Stimulated activated naive B cell treated with anti-CD40 and anti-IgM and Interleukin-4, amounts not matched to agents 10 μg/mL and 1 μg/mL and 100 μg/mL, for 72 hours (primary cell): Measurements from ENCODE around the gene PAMR1.
"Not testable (repeated sequence)": the region's sequence is repeated elsewhere in the genome, so short reads cannot be mapped to it uniquely, and the experiment has no call there.

Source experiments
- ATAC-seq, 2 donors: fragments of 150-1000 bp; cut with Tn5 transposase; replicated peaks; 2 replicates each; pipeline ENCODE4 v1.10.0; 2021; ENCODE audit warnings: moderate library complexity in 1 of 2
- DNase-seq: peaks from one replicate; pipeline ENCODE4 v3.0.0; 2021
- H3K27ac Mint-ChIP-seq: one replicate; pipeline ENCODE4 v1.8.0; 2022; ENCODE audit warnings: mild to moderate bottlenecking, mixed read lengths
- H3K27me3 Mint-ChIP-seq, 2 donors: one replicate each; pipeline ENCODE4 v1.8.0; 2022; ENCODE audit warnings: mixed read lengths in 2 of 2
- H3K36me3 Mint-ChIP-seq, 2 donors: one replicate each; pipeline ENCODE4 v1.8.0; 2022; ENCODE audit warnings: mixed read lengths in 2 of 2, mild to moderate bottlenecking in 1 of 2
- H3K4me1 Mint-ChIP-seq, 2 donors: one replicate each; pipeline ENCODE4 v1.8.0; 2022; ENCODE audit warnings: mixed read lengths in 2 of 2, mild to moderate bottlenecking in 1 of 2
- H3K4me3 Mint-ChIP-seq, 2 donors: one replicate each; pipeline ENCODE4 v1.8.0; 2022; ENCODE audit warnings: mild to moderate bottlenecking in 2 of 2, mixed read lengths in 2 of 2, moderate library complexity in 1 of 2
- H3K9me3 Mint-ChIP-seq, 2 donors: one replicate each; pipeline ENCODE4 v1.8.0; 2022; ENCODE audit warnings: mixed read lengths in 2 of 2, mild to moderate bottlenecking in 1 of 2

The PAMR1 gene

DNA sequence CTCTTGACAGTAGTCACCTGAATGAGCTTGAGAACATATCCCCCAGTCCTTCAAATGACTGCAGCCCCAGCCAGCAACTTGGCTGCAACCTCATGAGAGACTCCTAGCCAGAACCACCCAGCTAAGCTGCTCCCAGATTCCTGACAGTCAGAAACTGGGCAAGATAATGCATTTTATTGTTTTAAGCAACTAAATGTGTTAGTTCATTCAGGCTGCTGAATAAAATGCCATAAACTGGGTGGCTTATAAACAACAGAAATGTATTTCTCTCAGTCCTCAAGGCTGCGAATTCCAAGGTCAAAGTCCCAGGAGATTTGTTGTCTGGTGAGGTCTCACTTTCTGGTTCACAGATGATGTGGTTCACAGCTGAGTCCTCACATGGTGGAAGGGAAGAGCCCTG lies 5.8 kb upstream of the PAMR1 start:
- no peak for DNase-seq
- no peak overlapping the region for H3K4me3 Mint-ChIP-seq
- ATAC-seq = no peak

DNA sequence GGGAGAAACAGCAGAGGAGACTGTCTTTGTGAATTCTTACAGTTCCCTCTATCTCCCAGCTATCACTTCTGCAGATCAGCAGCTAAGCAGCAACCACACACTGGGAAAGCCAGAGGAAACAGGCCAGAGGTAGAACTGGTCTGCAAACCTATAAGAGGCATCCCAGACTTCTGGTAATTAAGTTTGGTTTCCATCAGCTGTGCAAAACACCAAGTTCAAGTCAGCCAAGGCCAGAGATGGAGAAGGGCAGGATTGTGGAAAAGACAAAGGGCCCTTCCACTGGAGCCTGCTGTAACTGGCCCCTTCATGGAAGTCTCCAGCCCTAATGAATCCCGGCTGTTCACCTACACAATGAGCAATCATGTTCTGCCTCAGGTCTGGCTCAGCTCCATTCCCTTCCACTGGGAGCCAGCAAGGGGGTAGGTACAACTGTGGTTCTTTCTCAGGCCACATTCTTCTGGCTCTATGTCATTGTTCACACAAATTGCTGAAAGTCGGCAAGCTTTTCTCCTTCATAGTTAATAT lies 4.6 kb upstream of the PAMR1 start:
- Mint-ChIP-seq H3K27ac (no peak overlapping the region), H3K9me3 (peaks cover 0 to 1% of the 10 kb centered on the region in 2 donors), H3K4me1 (peaks cover 3 to 7% of the 10 kb centered on the region in 2 donors), H3K36me3 (no peaks in the 10 kb centered on the region), H3K27me3 (peaks cover 42 to 51% of the 10 kb centered on the region in 2 donors), H3K4me3 (no peak overlapping the region)
- no peak for ATAC-seq
- no peak for DNase-seq

More for the DNA sequence above, 5.8 kb upstream of the PAMR1 start:
- no peak overlapping the region for H3K27ac Mint-ChIP-seq
- H3K36me3 Mint-ChIP-seq = no peaks in the 10 kb centered on the region
- peaks cover 0 to 1% of the 10 kb centered on the region in 2 donors for H3K9me3 Mint-ChIP-seq
- H3K4me1 Mint-ChIP-seq = peaks cover 0 to 1% of the 10 kb centered on the region in 2 donors
- peaks cover 34 to 39% of the 10 kb centered on the region in 2 donors for H3K27me3 Mint-ChIP-seq

DNA sequence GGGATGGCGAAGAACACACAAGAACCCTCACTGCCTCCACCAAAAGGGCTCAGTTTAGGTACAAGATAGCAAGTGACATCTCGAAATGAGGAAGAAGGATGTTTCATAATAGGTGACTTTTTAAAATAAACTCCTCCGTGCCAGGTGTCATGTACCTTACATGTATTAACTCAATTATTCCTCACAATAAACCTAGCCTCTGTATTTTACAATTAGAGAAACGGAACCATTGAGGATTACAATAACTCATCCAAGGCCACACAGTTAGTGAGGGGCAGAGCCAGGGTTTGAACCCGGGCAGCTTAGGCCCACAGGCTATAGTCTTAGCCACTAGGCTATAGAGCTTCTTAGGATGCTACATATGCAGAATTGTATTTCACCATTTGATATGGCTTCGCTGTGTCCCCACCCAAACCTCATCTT lies 965 bp upstream of the PAMR1 start:
- no peak for DNase-seq
- H3K4me3 Mint-ChIP-seq = no peak overlapping the region
- ATAC-seq = peak; percentile 30 to 40
- peaks cover 0 to 1% of the 10 kb centered on the region in 2 donors for H3K9me3 Mint-ChIP-seq
- H3K27ac Mint-ChIP-seq = no peak overlapping the region
- H3K27me3 Mint-ChIP-seq = peaks cover 54 to 81% of the 10 kb centered on the region in 2 donors
- peaks cover 3 to 7% of the 10 kb centered on the region in 2 donors for H3K4me1 Mint-ChIP-seq
- H3K36me3 Mint-ChIP-seq = no peaks in the 10 kb centered on the region

DNA sequence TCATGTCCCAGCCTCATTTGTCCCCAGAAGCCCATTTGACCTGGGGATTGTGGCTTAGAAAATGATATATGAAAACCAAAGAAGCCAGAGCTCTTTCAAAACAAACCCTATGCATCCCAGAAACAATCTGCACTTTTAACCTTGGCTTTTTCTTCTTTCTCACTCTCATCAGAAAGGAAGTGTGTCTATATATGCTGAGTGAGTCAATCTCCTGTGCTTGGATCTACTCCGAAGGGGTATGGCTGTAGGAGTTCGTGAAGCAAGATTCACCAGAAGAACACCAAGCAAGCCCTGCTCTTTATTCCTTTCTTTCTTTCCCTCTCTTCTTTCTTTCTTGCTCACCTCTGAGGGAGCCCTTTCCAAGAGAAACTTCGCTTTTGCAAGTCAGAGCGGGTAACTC lies 636 bp downstream of the PAMR1 start:
- no peaks in the 10 kb centered on the region for H3K36me3 Mint-ChIP-seq
- peaks cover 0 to 1% of the 10 kb centered on the region in 2 donors for H3K9me3 Mint-ChIP-seq
- peaks cover 58 to 76% of the 10 kb centered on the region in 2 donors for H3K27me3 Mint-ChIP-seq
- peaks cover 3 to 7% of the 10 kb centered on the region in 2 donors for H3K4me1 Mint-ChIP-seq
- ATAC-seq (no peak), DNase-seq (no peak)
- H3K27ac Mint-ChIP-seq = no peak overlapping the region
- H3K4me3 Mint-ChIP-seq = no peak overlapping the region

DNA sequence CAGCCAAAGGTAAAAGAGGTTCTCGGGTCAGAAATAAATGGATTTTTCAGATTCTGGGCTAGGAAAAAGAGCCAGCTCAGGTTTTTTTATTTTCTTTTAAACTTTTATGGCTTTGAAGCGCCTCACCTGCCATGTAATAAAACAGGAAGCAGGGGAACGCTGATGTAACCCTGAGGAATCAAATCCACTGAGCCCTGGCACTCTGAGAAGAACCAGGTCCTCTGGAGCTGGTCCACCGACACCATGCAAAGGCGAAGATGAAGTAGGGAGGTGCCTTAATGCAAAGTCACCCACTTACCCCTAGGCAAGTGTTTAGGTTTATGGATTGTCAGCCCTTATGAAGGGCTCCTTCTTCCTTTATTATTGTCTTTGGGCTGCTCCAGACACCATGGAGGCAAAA lies 1.6 kb downstream of the PAMR1 start:
- no peak overlapping the region for H3K27ac Mint-ChIP-seq
- ATAC-seq (no peak), DNase-seq (no peak)
- peaks cover 3 to 7% of the 10 kb centered on the region in 2 donors for H3K4me1 Mint-ChIP-seq
- no peaks in the 10 kb centered on the region for H3K36me3 Mint-ChIP-seq
- no peak overlapping the region for H3K4me3 Mint-ChIP-seq
- peaks cover 0 to 1% of the 10 kb centered on the region in 2 donors for H3K9me3 Mint-ChIP-seq
- H3K27me3 Mint-ChIP-seq = peaks cover 57 to 68% of the 10 kb centered on the region in 2 donors

DNA sequence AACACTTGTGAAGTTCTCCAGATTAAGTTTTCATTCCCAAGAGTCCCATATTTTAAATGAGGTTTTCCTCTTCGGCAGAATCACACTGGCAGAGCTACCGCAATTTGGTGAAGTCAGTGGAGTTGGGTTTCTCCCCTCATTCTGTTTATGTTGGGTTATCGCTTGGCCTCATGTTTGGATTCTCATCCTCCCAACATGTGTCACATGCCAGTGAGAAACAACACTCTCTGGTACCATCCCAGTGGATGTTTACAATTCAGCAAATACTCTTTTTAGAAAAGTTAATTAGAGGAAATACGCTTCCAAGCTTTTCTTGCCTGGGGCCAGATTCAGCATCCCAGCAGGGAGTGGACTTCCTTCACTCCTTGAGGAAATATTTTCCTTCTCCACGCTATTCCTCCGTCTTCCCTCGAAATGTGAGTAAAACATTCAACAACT lies 2.1 kb downstream of the PAMR1 start:
- no peak for DNase-seq
- no peaks in the 10 kb centered on the region for H3K36me3 Mint-ChIP-seq
- no peak overlapping the region for H3K4me3 Mint-ChIP-seq
- H3K27me3 Mint-ChIP-seq = peaks cover 63 to 64% of the 10 kb centered on the region in 2 donors
- peaks cover 0 to 1% of the 10 kb centered on the region in 2 donors for H3K9me3 Mint-ChIP-seq
- H3K4me1 Mint-ChIP-seq = peaks cover 3 to 7% of the 10 kb centered on the region in 2 donors
- ATAC-seq = no peak
- H3K27ac Mint-ChIP-seq = no peak overlapping the region

DNA sequence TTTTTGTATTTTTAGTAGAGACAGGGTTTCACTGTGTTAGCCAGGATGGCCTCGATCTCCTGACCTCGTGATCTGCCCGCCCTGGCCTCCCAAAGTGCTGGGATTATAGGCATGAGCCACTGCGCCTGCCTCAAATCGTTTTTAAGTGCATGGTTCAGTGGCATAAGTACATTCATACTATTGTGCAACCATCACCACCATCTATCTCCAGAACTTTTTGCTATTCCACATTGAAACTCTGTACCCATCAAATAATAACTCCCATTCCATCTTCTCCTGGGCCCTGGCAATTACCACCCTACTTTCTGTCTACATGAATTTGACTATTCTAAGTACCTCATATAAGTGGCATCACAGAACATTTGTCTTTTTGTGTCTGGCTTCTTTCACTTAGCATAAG lies 3.3 kb downstream of the PAMR1 start:
- peaks cover 54 to 61% of the 10 kb centered on the region in 2 donors for H3K27me3 Mint-ChIP-seq
- not testable (repeated sequence) for DNase-seq, H3K4me1 Mint-ChIP-seq, H3K27ac Mint-ChIP-seq, H3K9me3 Mint-ChIP-seq, ATAC-seq, H3K36me3 Mint-ChIP-seq, H3K4me3 Mint-ChIP-seq

DNA sequence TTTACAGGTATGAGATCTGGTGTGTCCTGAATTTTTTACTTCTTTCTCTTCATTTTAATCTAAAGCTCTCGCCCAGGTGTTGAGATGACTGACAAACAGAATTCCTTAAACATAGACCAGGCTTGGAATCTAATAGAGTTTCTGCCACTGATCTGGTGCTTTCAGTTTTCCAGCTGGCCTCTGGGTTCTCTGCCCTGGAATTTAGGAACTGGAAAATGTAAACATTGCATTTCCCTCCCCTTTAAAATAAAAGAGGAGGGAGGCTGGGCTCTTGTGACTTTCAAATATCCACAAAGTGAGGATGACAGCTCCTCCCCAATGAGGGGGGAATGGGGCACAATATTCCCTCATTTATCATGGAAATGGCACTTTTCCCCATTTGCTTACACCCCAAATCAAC lies 5.0 kb downstream of the PAMR1 start:
- Mint-ChIP-seq H3K36me3 (no peaks in the 10 kb centered on the region), H3K27me3 (peaks cover 37 to 62% of the 10 kb centered on the region in 2 donors), H3K4me3 (no peak overlapping the region)

DNA sequence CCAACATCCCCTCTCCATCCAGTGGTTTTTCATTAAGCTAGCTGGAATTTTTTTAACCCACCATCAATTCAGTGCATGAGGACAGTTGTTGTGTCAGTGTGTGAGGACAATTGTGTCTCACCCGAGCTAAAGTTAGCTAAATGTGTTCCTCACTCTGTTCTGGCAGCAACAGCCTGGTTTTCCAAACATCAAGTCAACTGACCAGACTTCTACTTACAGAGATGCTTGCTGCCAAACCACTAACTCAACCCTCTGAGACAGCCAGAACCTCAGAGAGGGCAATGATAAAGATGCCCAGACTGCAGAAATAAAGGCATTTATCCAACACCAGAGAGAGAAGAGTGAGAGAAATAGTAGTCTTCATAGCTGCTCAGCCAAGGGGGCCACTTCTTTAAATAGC lies 6.7 kb downstream of the PAMR1 start:
- H3K4me3 Mint-ChIP-seq = no peak overlapping the region
- DNase-seq (no peak), ATAC-seq (no peak)
- H3K9me3 Mint-ChIP-seq = no peaks in the 10 kb centered on the region
- H3K36me3 Mint-ChIP-seq = no peaks in the 10 kb centered on the region
- H3K27me3 Mint-ChIP-seq = peaks cover 22 to 48% of the 10 kb centered on the region in 2 donors
- no peaks in the 10 kb centered on the region for H3K4me1 Mint-ChIP-seq
- H3K27ac Mint-ChIP-seq = no peak overlapping the region

More for the DNA sequence above, 5.0 kb downstream of the PAMR1 start:
- Mint-ChIP-seq H3K27ac (no peak overlapping the region), H3K4me1 (no peaks in the 10 kb centered on the region), H3K9me3 (no peaks in the 10 kb centered on the region)
- DNase-seq (no peak), ATAC-seq (no peak)

DNA sequence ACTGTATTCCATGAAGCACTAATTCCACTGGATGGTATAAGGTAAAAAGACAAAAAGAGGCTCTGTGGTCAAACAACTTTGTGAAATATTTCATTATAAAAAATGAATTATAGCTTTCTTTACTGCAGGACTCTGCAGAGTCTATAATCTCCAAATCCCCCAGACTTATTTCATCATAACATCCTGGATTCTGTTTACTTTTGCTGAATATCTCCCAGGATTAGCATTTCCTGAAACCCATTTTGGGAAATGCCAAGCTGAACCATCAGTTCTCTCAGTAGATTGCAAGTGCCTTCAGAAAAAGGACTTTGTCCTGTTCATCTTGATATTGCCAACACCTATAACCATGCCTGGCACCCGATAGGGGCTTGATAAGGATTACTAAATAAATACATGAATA lies 7.9 kb downstream of the PAMR1 start:
- H3K36me3 Mint-ChIP-seq = no peaks in the 10 kb centered on the region
- no peaks in the 10 kb centered on the region for H3K9me3 Mint-ChIP-seq
- H3K27ac Mint-ChIP-seq = no peak overlapping the region
- no peaks in the 10 kb centered on the region for H3K4me1 Mint-ChIP-seq
- DNase-seq (no peak), ATAC-seq (no peak)
- H3K27me3 Mint-ChIP-seq = peaks cover 12 to 40% of the 10 kb centered on the region in 2 donors
- no peak overlapping the region for H3K4me3 Mint-ChIP-seq

DNA sequence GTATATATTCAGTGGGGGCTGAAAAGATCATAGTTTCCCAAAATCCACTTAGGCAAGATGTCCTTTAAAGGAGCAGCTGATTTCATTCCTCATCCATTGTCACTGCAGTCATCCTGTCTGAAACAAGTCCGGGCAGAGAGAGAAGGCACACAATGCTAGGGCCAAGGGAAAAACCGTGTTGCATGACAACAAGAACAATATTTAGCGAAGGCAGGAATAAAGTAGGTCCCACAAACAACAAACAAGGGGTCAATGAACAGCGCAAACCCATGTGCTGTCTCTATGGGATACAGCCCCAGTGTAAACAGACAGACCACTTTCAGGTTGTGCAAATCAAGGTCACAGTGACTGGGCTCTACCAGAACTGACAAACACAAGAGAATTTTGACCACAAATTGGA lies 9.0 kb downstream of the PAMR1 start:
- Mint-ChIP-seq H3K27ac (no peak overlapping the region), H3K9me3 (no peaks in the 10 kb centered on the region), H3K36me3 (no peaks in the 10 kb centered on the region), H3K4me1 (no peaks in the 10 kb centered on the region), H3K4me3 (no peak overlapping the region), H3K27me3 (peaks cover 13 to 43% of the 10 kb centered on the region in 2 donors)
- no peak for DNase-seq
- ATAC-seq = no peak

DNA sequence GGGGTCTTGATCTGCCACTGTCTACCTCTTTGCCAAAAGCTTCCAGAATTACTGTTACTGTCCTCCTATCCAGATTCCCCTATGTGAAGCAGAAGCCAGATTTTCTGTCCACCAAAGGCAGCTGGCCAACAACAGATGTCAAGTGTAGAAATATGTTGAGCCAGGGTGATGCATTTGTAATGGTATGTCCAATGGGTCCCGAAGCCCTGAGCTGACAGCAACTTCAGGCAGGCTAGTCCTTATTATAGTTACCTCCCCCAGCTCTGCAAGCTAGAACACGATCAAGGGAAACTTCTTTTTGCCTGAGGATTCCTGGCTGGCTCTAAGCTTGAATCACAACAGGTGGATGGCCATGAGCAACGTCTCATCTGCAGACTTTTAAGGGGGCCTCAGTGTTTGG lies 10.2 kb downstream of the PAMR1 start:
- DNase-seq (no peak), ATAC-seq (no peak)
- peaks cover 9 to 45% of the 10 kb centered on the region in 2 donors for H3K27me3 Mint-ChIP-seq
- no peaks in the 10 kb centered on the region for H3K4me1 Mint-ChIP-seq
- H3K9me3 Mint-ChIP-seq = no peaks in the 10 kb centered on the region
- H3K27ac Mint-ChIP-seq = no peak overlapping the region
- H3K36me3 Mint-ChIP-seq = no peaks in the 10 kb centered on the region
- H3K4me3 Mint-ChIP-seq = no peak overlapping the region

DNA sequence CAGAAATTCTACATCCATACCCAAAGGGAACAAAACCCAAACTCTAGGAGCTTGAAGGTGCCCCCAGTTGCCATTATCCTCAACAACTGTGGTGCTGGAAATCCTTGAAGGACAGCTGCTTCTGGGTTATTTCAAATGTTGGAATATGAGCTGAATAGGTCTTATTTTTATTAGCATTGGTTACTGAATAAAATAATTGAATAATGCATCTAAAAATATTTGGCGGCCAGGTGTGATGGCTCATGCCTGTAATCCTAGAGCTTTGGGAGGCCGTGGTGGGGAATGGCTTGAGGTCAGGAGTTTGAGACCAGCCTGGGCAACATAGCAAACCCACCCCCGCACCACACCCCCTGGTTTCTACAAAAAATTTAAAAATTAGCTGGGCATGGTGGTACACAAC lies 10.9 kb downstream of the PAMR1 start:
- Mint-ChIP-seq H3K27me3 (peaks cover 9 to 46% of the 10 kb centered on the region in 2 donors), H3K27ac (no peak overlapping the region), H3K4me1 (no peaks in the 10 kb centered on the region), H3K36me3 (no peaks in the 10 kb centered on the region), H3K9me3 (no peaks in the 10 kb centered on the region), H3K4me3 (no peak overlapping the region)
- DNase-seq (no peak), ATAC-seq (no peak)

DNA sequence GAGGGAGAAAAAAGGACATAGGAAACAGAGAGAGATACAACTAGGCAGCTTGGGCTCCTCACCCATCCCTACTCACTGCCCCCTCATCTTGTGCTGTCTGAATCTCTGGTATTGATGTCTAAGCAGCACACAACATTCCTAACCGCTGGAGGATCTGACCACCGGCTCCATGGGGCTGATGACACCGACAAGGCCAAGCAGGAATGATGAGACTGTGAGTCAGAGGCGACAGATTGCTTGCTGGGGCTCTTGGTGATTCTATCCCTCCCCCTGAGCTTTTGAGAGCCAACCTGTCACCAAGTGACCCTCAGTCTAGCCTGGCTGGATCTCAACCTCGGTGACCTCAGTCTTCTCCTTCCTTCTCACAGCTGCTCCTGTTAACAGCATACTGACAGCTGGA lies 13.8 kb downstream of the PAMR1 start:
- ATAC-seq (no peak), DNase-seq (no peak)
- H3K4me3 Mint-ChIP-seq = no peak overlapping the region
- peaks cover 4 to 9% of the 10 kb centered on the region in 2 donors for H3K9me3 Mint-ChIP-seq
- no peak overlapping the region for H3K27ac Mint-ChIP-seq
- peaks cover 0 to 5% of the 10 kb centered on the region in 2 donors for H3K36me3 Mint-ChIP-seq
- H3K27me3 Mint-ChIP-seq = peaks cover 19 to 37% of the 10 kb centered on the region in 2 donors
- H3K4me1 Mint-ChIP-seq = no peaks in the 10 kb centered on the region

DNA sequence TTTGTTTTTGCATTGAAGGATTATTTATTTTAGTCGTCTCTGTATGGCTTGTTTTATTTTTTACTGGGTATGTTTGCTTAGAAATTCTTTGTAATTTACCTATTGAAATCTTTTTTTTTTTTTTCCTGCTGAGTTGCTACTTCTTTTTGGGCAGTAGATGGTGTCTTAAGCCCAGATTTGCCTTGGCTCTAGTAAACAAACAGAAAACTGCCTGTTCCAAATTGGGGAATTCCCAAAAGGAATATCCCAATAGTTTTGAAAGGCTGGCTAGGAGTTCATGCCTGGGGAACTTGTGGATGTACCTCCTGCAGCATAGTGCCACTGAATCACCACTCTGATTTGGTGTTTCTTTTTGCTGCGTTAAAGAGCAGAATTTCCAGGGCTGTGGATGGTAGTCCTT lies 17.7 kb downstream of the PAMR1 start:
- Mint-ChIP-seq H3K4me1 (no peaks in the 10 kb centered on the region), H3K4me3 (no peak overlapping the region), H3K36me3 (peaks cover 4 to 5% of the 10 kb centered on the region in 2 donors), H3K27ac (no peak overlapping the region), H3K9me3 (peaks cover 13 to 22% of the 10 kb centered on the region in 2 donors), H3K27me3 (peaks cover 36% of the 10 kb centered on the region in 2 donors)
- ATAC-seq (no peak), DNase-seq (no peak)
